GM10266 (cell line): Measurements from ENCODE around the gene ITGA3.

ENCODE experiments used
- DNase-seq: peaks from one replicate; pipeline ENCODE4 v3.0.0; 2012; ENCODE audit errors: extremely low spot score
- TF ChIP-seq, protein P1 (sequence below): IDR thresholded peaks from 2 replicates; pipeline ENCODE4 v1.5.1; 2012; ENCODE audit warnings: mild to moderate bottlenecking, low read depth; ENCODE audit not compliant: control insufficient read depth, insufficient read depth; ENCODE audit errors: missing control alignments

The ITGA3 gene

DNA sequence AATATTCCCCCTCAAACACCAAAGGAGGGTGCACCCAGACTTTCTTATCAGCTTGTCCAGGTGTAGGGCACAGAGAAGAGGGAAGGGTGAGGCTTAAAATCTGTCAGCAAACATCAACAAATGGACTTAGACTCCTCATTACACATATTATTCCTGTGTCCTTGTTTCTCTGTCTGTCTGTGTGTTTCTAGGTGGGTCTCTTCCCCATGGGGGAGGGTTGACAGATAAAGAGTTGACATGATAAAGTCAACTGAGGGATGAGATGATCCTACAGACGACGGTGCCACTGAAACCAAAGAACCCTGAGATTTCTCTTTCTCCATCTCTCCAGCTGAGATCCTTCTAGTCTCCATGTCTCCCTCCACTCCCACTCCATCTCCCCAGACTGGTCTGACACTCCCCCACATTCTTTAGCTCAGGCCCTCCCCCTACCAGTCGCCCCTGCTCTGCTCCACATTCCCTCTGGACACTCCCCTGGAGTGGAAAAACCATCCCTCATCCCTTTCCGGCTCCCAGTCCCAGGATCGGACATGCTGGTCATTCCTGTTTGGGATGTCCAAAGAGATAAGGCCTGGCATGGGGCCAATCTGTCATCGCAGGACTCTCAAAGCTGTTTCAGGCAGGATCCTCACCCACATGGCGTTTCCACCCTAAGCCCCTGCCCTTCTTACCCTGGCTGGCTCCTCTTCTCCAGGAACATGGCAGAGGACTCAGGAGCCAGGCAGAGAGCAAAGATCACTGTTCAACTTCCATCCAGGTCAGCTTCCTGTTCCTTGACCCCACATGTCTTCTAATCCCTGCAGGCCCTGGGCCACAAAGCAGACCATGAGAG is 2.9 kb upstream of the ITGA3 start:
- TF ChIP-seq, protein P1, sequence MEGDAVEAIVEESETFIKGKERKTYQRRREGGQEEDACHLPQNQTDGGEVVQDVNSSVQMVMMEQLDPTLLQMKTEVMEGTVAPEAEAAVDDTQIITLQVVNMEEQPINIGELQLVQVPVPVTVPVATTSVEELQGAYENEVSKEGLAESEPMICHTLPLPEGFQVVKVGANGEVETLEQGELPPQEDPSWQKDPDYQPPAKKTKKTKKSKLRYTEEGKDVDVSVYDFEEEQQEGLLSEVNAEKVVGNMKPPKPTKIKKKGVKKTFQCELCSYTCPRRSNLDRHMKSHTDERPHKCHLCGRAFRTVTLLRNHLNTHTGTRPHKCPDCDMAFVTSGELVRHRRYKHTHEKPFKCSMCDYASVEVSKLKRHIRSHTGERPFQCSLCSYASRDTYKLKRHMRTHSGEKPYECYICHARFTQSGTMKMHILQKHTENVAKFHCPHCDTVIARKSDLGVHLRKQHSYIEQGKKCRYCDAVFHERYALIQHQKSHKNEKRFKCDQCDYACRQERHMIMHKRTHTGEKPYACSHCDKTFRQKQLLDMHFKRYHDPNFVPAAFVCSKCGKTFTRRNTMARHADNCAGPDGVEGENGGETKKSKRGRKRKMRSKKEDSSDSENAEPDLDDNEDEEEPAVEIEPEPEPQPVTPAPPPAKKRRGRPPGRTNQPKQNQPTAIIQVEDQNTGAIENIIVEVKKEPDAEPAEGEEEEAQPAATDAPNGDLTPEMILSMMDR = no peak
- DNase-seq = no peak

DNA sequence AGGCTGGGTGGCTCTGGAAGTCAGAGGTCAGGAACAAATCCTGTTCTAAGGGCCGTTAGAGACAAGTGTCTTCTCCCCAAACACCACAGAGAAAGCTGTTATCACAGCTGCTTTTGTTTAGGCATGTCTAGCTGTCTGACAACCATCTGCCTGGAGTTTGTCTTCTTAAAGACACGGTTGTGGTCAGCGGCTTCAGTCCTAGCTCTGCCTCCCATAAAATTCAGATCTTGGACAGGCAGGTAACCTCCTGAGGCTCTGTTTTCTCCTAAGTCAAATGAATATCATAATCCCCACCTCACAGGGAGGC is 2.3 kb upstream of the ITGA3 start:
- TF ChIP-seq, protein P1 = no peak
- DNase-seq = no peak

DNA sequence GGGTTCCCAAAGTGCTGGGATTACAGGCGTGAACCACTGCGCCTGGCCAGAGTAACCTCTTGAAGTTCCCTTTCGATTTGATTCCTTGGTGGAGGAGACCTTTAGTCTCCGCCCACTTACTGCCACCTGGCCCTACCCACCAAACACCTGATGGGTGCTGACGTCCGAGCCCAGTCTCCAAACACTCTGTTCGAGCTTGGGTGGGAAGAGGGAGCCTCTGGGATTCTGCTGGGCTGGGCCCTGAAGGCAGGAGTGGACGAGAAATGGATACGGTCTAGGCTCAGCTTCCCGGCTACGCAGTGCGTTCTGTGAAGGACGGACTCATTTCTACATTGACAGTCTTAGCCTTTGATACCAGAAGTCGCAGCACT is 870 bp upstream of the ITGA3 start:
- no peak for DNase-seq
- TF ChIP-seq, protein P1 = no peak

DNA sequence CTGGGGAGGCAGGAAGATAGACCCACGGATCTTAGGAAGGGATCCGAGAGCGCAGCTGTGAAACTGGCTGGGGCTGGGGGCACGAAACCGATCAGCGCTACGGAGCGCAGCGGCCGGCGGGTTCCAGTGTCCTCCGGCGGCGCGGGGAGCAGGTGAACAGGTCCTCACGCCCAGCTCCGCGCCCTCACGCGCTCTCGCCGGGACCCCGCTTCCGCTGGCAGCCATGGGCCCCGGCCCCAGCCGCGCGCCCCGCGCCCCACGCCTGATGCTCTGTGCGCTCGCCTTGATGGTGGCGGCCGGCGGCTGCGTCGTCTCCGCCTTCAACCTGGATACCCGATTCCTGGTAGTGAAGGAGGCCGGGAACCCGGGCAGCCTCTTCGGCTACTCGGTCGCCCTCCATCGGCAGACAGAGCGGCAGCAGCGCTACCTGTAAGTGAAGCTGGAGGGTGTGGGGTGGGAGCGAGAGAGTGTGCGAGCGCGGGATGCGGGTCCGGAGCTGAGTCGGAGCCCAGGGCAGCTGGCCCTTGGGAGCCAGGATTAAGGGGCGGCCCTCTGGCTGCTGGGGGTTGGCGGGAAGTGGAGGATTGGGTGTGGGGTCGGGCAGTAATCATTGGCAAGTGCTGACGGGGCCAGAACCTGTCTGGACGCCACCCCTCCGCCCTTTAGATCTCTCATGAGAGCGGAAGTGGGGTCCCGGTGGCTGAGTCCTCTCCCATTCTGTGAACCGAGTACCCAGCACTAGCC is 479 bp downstream of the ITGA3 start:
- TF ChIP-seq, protein P1 = peak; percentile 67
- peak; percentile 72 for DNase-seq

DNA sequence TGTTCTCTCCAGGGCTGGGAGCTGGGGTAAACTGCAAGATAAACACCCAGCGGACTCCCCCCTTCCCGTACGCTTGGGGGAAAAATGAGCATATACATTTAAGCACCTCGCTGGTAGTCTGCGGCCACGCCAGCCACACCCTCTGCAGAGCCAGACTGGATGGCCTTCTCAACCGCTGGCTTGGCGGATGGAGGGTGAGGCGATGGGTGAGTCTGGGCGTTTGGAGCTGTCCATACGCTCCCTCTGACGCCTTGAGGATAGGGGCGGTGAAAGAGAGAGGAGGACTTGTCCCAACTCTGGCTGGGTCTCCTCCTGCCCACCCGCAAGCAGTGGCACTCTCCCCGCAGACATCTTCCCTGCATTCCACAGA is 1.0 kb downstream of the ITGA3 start:
- DNase-seq = no peak
- TF ChIP-seq, protein P1 = no peak

DNA sequence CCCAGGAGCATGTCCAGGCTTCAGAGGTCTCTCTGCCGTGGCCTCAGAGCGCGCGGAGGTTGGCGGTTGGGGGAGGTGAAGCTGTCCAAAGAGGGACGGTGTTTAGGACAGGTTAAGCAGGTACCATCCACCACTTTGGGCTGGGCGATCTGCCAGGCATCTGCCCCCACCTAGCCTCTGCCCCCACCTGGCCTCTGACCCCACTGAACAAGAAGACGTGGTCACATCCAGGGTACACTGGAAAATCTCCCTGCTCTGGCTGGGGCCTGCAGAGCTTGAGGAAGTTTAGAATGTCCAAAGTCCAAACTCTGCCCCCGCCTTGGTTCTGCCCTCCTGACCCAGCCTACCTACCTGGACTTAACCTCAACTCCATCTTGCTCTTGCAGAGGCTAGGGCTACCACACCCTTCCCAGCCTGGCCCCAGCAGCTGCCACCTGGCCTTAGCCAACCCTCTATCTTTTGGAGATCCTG is 1.6 kb downstream of the ITGA3 start:
- TF ChIP-seq, protein P1 = no peak
- DNase-seq = no peak
